Psoas muscle (tissue), 8 donors: ENCODE results near the gene GID4. TPM values are rescaled to one million over a fixed set of nuclear protein-coding genes. Genes with fewer than 3 reads are reported as not detected.

Experiments used
- ATAC-seq, 4 donors: fragments of 200-7000 bp; cut with Tn5 transposase; one replicate each; pipeline ENCODE4 v1.9.1; 2020; ENCODE audit warnings: moderate library complexity in 3 of 4, mild to moderate bottlenecking in 2 of 4
- DNase-seq, 2 donors: peaks; one replicate each; pipeline ENCODE4 v3.0.0-alpha.2; 2020
- H3K27ac ChIP-seq: fragments of 200-600 bp; one replicate; pipeline ENCODE4 v1.8.0; 2022
- H3K27me3 ChIP-seq, 3 donors: fragments of 200-600 bp in 1 of 3; one replicate each; pipeline versions ENCODE4 v1.6.1 to v1.8.0; 2013 to 2022; ENCODE audit warnings: low read length in 2 of 3, mild to moderate bottlenecking in 2 of 3, moderate library complexity in 1 of 3; ENCODE audit not compliant: insufficient read depth in 3 of 3
- H3K36me3 ChIP-seq, 2 donors: fragments of 200-600 bp in 1 of 2; one replicate each; pipeline versions ENCODE4 v1.6.1 to v1.8.0; 2013 to 2022; ENCODE audit warnings: low read depth in 1 of 2, mild to moderate bottlenecking in 1 of 2, moderate library complexity in 1 of 2; ENCODE audit not compliant: insufficient read depth in 1 of 2
- H3K4me1 ChIP-seq: fragments of 200-600 bp; one replicate; pipeline ENCODE4 v1.8.0; 2022
- H3K4me3 ChIP-seq: fragments of 200-600 bp; one replicate; pipeline ENCODE4 v1.8.0; 2022; ENCODE audit warnings: mild to moderate bottlenecking
- H3K9me3 ChIP-seq: fragments of 200-600 bp; one replicate; pipeline ENCODE4 v1.8.0; 2022
- CTCF ChIP-seq: fragments of 200-600 bp; IDR thresholded peaks from one replicate; pipeline ENCODE4 v1.8.0; 2022; ENCODE audit warnings: antibody characterized with exemption
- WGBS, 3 donors: extraction: QIAGEN DNeasy Blood & Tissue Kit; methylation state at CpG; one replicate each; pipeline versions ENCODE4 v1.1.6 to v1.1.7; 2013; 5-methylcytosine and 5-hydroxymethylcytosine counted together
- intact Hi-C, 2 donors: fragments of 100-400 bp; cut with DNase I; formaldehyde crosslinking; loops; one replicate each; pipeline versions ENCODE4 v1.11.0 to v1.14.2; 2022
- polyA plus RNA-seq, 3 donors: library from polyadenylated mRNA; stranded (reverse); fragments of 200-250 nt; gene quantifications; one replicate each; pipeline ENCODE4 v1.2.3, GENCODE V29; 2013
- total RNA-seq, 4 donors: library from RNA; stranded (reverse); fragmentation: NEBNext Ultra II Directional in 2 of 4; extraction: Animal tissue kit (Norgen Biotek cat#: 25700) in 2 of 4; gene quantifications; one replicate each; pipeline versions ENCODE4 v1.2.1 to v1.2.4, GENCODE V29; 2021 to 2023
- donor health status: healthy with polysubstance abuse.
- donor health status: DM: no; HTN: no; CAD: no; lungs with moderate emphysema.
- donor health status: Bipolar disorder and iron deficiency.
- donor health status: healthy.
- donor health status: DM: yes; HTN: yes; CAD: no.
- donor health status: DM: no; HTN: no; CAD: no.
- donor health status: DM: no; HTN: no; CAD: no.
- donor health status: DM: yes; HTN: yes; CAD: no.

GID4 gene
- total and polyA plus RNA-seq, 7 donors, result 10.8 to 55.2 (median 38.0) TPM

- ATAC-seq, result no peak
- no peaks in the 10 kb centered on the region for H3K4me1 ChIP-seq
- no peaks in the 10 kb centered on the region for H3K27me3 ChIP-seq
- no peak overlapping the region for H3K27ac ChIP-seq
- WGBS, 3 donors, result 81 to 88% (median 82%) methylated on average over 9 of the region's 9 CpGs
- peaks cover 0 to 61% of the 10 kb centered on the region in 2 donors for H3K36me3 ChIP-seq
- intact Hi-C loops, result no loop called here
- DNase-seq, result no peak
- TF ChIP-seq CTCF, result no peak
- no peaks in the 10 kb centered on the region for H3K9me3 ChIP-seq
- H3K4me3 ChIP-seq, result no peak overlapping the region
These were observed 67.0 kb downstream of the GID4 start for GRCh38 chr17:18106211-18106610.

- Histone ChIP-seq H3K4me3 (no peak overlapping the region), H3K9me3 (no peaks in the 10 kb centered on the region), H3K27ac (no peak overlapping the region), H3K4me1 (no peaks in the 10 kb centered on the region), H3K36me3 (peaks cover 0 to 51% of the 10 kb centered on the region in 2 donors), H3K27me3 (no peaks in the 10 kb centered on the region)
- no peak for DNase-seq
- WGBS, 3 donors, result 89 to 90% (median 89%) methylated on average over 14 of the region's 14 CpGs
- intact Hi-C loops, result no loop called here
- no peak for ATAC-seq
- TF ChIP-seq CTCF, result no peak
These were observed 68.0 kb downstream of the GID4 start for GRCh38 chr17:18107061-18107790.

- Histone ChIP-seq H3K36me3 (peaks cover 0 to 47% of the 10 kb centered on the region in 2 donors), H3K4me1 (no peaks in the 10 kb centered on the region), H3K27ac (no peak overlapping the region), H3K9me3 (no peaks in the 10 kb centered on the region), H3K4me3 (no peak overlapping the region), H3K27me3 (no peaks in the 10 kb centered on the region)
- ATAC-seq, result no peak
- DNase-seq, result no peak
- no peak for TF ChIP-seq CTCF
- WGBS, 3 donors, result 66 to 69% (median 68%) methylated on average over 4 to 6 of the region's 6 CpGs
- intact Hi-C loops, result no loop called here
These were observed 68.8 kb downstream of the GID4 start for GRCh38 chr17:18107971-18108370.

DNA sequence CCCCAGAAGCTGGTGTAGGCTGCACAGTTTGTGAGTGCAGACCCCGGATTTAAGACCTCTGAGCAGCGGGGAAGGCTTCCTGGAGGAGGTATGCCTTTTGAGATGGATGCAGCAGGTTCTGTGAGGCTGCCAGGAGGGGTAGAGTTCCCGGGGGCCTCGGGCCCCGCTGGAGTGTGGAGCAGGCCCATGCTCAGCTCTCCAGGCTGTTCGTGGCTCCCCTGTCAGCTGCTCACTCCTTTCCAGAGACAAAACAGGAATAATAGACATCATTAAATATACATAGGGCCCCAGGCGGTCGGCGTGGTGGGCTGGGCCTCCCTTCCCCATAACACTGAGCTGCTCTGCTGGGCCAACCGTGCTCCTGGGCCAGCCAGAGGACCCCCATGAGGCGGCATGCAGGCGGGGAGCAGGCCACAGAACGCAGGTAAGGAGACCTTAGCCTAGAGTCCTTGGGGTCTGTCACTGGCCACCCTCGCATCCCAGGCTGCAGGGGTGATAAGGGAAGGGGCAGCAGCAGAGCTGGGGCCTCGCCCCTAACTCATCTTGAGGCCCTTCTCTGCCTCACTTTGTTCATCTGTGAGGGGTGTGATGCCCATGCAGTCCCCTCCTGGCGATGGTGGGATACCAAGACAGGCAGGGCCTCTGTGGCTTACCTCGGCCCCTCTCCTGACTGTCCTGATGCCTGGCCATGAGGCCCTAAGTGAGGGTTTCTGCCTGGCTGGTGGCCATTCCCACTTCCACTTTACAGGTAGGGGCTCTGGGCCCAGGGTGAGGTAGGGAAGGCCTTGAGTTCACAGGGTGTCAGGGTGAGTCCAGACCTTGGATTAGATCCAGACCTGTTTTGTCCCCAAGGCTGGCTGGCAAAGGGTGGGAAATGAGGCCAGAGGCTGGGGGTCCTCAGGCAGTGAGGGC lies 69.4 kb downstream of the GID4 start, which contains the start of gene MYO15A:
Gene MYO15A (plus strand): TSS at position 356 of the 912 bp plus-strand sequence. CDS start 10,045 bp downstream, outside the sequence.
- H3K27me3 ChIP-seq, result no peaks in the 10 kb centered on the region
- TF ChIP-seq CTCF, result no peak
- H3K27ac ChIP-seq, result no peak within 1 kb of the TSS
- H3K4me3 ChIP-seq, result no peak within 1 kb of the TSS
- ATAC-seq (no peak), DNase-seq (no peak)
- WGBS, 3 donors, result 77 to 78% (median 77%) methylated on average over 17 of the region's 17 CpGs
- no peaks in the 10 kb centered on the region for H3K4me1 ChIP-seq
- intact Hi-C loops, result no loop called here
- H3K36me3 ChIP-seq, result peaks cover 0 to 40% of the 10 kb centered on the region in 2 donors
- H3K9me3 ChIP-seq, result no peaks in the 10 kb centered on the region
